Right lobe of liver (tissue), 6 donors: ENCODE results near the gene LARP4B. TPM values are rescaled to one million over a fixed set of nuclear protein-coding genes. Genes with fewer than 3 reads are reported as not detected.

Experiments
- ATAC-seq, 4 donors: fragments of 200-7000 bp; cut with Tn5 transposase; one replicate each; pipeline ENCODE4 v1.9.1; 2020; ENCODE audit warnings: mild to moderate bottlenecking in 4 of 4, moderate library complexity in 4 of 4
- DNase-seq, 3 donors: peaks; one replicate each; pipeline ENCODE4 v3.0.0-alpha.2; 2020
- H3K27ac ChIP-seq, 3 donors: fragments of 200-600 bp; one replicate each; pipeline ENCODE4 v1.8.0; 2022
- H3K27me3 ChIP-seq, 2 donors: fragments of 200-600 bp; one replicate each; pipeline ENCODE4 v1.8.0; 2022
- H3K36me3 ChIP-seq, 4 donors: fragments of 200-600 bp; sonication (generic) in 1 of 4; one replicate each; pipeline versions ENCODE4 v1.5.1 to v1.8.0; 2017 to 2022; ENCODE audit warnings: control low read depth in 1 of 4
- H3K4me1 ChIP-seq, 4 donors: fragments of 200-600 bp; sonication (generic) in 1 of 4; one replicate each; pipeline versions ENCODE4 v1.5.1 to v1.8.0; 2017 to 2022; ENCODE audit warnings: control low read depth in 1 of 4
- H3K4me3 ChIP-seq, 3 donors: fragments of 200-600 bp; one replicate each; pipeline ENCODE4 v1.8.0; 2022
- H3K9me3 ChIP-seq, 4 donors: fragments of 200-600 bp; sonication (generic) in 1 of 4; one replicate each; pipeline versions ENCODE4 v1.5.1 to v1.8.0; 2017 to 2022; ENCODE audit warnings: control low read depth in 1 of 4
- POLR2A ChIP-seq: fragments of 450-650 bp; IDR thresholded peaks from one replicate; pipeline ENCODE4 v1.6.1; 2017; ENCODE audit warnings: antibody characterized with exemption, mild to moderate bottlenecking
- WGBS: methylation state at CpG from one replicate; pipeline ENCODE4 v1.1.6; 2018; ENCODE audit warnings: low coverage, low lambda C conversion rate; ENCODE audit not compliant: insufficient coverage; ENCODE audit errors: missing lambda C conversion rate; 5-methylcytosine and 5-hydroxymethylcytosine counted together
- intact Hi-C, 2 donors: fragments of 100-400 bp; cut with DNase I; formaldehyde crosslinking; loops; one replicate each; pipeline versions ENCODE4 v1.11.2 to v1.14.1; 2022
- total RNA-seq, 6 experiments: library from RNA; depleted of rRNA in 2 of 6; stranded (reverse); fragments of >200 nt in 2 of 6; fragmentation: NEBNext Ultra II Directional in 3 of 6; extraction: Animal tissue kit (Norgen Biotek cat#: 25700) in 3 of 6; gene quantifications; one replicate each; pipeline versions ENCODE4 v1.1.0 to v1.2.4, GENCODE V29; 2016 to 2023
- TF ChIP-seq, protein P1 (sequence below), 4 donors: fragments of 200-600 bp in 3 of 4; fragments of 450-650 bp in 1 of 4; IDR thresholded peaks; one replicate each; pipeline versions ENCODE4 v1.5.1 to v1.8.0; 2016 to 2022; ENCODE audit warnings: antibody characterized with exemption in 4 of 4, mild to moderate bottlenecking in 2 of 4
- donor health status: DM: no; HTN: yes; CAD: no.
- donor health status: DM: no; HTN: no; CAD: no.
- donor health status: DM: no; HTN: no; CAD: no.
- donor health status: DM: no; HTN: yes; CAD: no.
- donor health status: DM: no; HTN: yes; CAD: no.

LARP4B gene
- total RNA-seq, 6 experiments from 2014 or later, result 22.4 to 35.9 (median 31.7) TPM

DNA sequence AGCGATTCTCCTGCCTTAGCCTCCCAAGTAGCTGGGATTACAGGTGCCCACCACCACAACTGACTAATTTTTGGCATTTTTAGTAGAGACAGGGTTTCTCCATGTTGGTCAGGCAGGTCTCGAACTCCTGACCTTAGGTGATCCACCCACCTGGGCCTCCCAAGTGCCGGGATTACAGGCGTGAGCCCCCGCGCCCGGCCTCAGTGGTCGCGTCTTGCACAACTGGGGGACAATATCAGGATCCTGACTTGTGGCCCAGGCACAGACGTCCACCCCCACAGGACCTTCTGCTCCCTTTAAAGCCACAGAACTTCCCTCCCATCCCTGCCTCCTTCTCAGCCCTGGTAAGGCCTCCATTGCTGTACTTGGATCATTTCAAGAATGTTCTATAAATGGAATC lies 16.8 kb upstream of the LARP4B start:
- Histone ChIP-seq H3K27ac (no peak overlapping the region), H3K4me3 (no peak overlapping the region), H3K9me3 (no peaks in the 10 kb centered on the region), H3K36me3 (no peaks in the 10 kb centered on the region), H3K4me1 (no peaks in the 10 kb centered on the region), H3K27me3 (no peaks in the 10 kb centered on the region)
- intact Hi-C loops, result no loop called here
- WGBS, result 77% methylated on average over 3 of the region's 10 CpGs
- TF ChIP-seq, protein P1, sequence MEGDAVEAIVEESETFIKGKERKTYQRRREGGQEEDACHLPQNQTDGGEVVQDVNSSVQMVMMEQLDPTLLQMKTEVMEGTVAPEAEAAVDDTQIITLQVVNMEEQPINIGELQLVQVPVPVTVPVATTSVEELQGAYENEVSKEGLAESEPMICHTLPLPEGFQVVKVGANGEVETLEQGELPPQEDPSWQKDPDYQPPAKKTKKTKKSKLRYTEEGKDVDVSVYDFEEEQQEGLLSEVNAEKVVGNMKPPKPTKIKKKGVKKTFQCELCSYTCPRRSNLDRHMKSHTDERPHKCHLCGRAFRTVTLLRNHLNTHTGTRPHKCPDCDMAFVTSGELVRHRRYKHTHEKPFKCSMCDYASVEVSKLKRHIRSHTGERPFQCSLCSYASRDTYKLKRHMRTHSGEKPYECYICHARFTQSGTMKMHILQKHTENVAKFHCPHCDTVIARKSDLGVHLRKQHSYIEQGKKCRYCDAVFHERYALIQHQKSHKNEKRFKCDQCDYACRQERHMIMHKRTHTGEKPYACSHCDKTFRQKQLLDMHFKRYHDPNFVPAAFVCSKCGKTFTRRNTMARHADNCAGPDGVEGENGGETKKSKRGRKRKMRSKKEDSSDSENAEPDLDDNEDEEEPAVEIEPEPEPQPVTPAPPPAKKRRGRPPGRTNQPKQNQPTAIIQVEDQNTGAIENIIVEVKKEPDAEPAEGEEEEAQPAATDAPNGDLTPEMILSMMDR (IDR thresholded peaks at IDR 0.05), result no peak
- TF ChIP-seq POLR2A, result no peak
- DNase-seq, result no peak
- no peak for ATAC-seq

DNA sequence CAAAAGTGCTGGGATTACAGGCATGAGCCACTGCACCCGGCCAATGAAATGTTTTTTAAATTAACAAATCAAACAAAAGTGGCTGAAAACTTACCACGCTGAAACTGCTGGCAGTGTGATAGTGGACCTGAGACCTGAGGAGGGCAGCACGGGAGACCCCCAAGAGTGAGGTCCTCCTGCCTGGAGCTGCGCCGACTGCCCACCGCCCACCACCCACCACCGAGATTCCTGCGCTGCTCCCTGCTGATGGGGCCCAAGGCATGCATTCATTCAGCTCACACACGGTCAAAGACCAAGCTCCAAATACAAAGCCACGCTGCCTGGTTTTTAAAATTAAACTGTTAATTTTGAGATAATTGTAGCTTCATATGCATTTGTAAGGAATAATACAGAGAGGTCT lies 16.4 kb upstream of the LARP4B start:
- Histone ChIP-seq H3K27ac (no peak overlapping the region), H3K27me3 (no peaks in the 10 kb centered on the region), H3K4me1 (no peaks in the 10 kb centered on the region), H3K9me3 (no peaks in the 10 kb centered on the region), H3K4me3 (no peak overlapping the region), H3K36me3 (no peaks in the 10 kb centered on the region)
- intact Hi-C loops, result no loop called here
- no peak for DNase-seq
- TF ChIP-seq, protein P1 (IDR thresholded peaks at IDR 0.05), result no peak
- no peak for TF ChIP-seq POLR2A
- WGBS, result 93% methylated on average over 9 of the region's 10 CpGs
- ATAC-seq, result no peak

DNA sequence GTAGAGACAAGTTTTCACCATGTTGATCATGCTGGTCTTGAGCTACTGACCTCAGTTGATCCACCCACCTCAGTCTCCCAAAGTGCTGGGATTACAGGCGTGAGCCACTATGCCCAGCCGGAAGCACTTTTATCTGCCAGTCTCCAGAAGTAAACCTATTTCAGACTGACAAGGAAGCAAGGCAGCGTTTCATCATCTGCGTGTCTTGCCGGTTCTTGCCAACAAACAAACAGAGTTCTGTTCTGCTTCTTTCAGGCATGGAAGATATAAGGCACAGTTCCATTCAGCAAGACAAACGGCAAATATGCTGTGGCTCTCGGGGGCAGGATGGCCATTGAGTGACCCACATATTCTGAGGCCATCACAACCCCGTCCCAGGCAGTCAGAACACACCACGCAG lies 15.5 kb upstream of the LARP4B start:
- H3K36me3 ChIP-seq, result no peaks in the 10 kb centered on the region
- 72% methylated on average over 9 of the region's 9 CpGs for WGBS
- intact Hi-C loops, result no loop called here

DNA sequence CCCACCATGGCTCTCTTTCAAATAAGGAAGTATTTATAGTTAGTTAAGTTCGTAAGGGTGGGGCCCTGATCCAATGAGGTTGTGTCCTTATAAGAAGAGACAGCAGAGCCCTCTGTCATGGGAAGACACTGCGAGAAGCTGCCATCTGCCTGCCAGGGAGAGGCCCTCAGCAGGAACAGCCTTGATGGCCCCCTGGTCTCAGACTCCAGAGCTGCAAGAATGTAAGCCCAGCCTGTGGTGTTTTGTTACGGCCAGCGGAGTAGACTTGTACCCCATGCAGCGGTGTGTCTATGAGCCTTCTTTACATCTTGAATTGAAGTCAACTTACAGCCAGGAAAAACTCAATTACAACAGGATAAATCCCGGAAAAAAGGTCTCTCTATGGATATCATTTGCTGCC lies 14.3 kb upstream of the LARP4B start:
- Histone ChIP-seq H3K27ac (no peak overlapping the region), H3K4me3 (no peak overlapping the region), H3K4me1 (no peaks in the 10 kb centered on the region), H3K27me3 (no peaks in the 10 kb centered on the region), H3K9me3 (no peaks in the 10 kb centered on the region), H3K36me3 (no peaks in the 10 kb centered on the region)
- intact Hi-C loops, result no loop called here
- ATAC-seq (no peak), DNase-seq (no peak)
- TF ChIP-seq POLR2A, result no peak
- TF ChIP-seq, protein P1 (IDR thresholded peaks at IDR 0.05), result no peak
- WGBS, result 85% methylated on average over 6 of the region's 6 CpGs

More for the DNA sequence above, 15.5 kb upstream of the LARP4B start:
- H3K27me3 ChIP-seq, result no peaks in the 10 kb centered on the region
- DNase-seq (no peak), ATAC-seq (no peak)
- H3K9me3 ChIP-seq, result no peaks in the 10 kb centered on the region
- no peak overlapping the region for H3K4me3 ChIP-seq
- no peak overlapping the region for H3K27ac ChIP-seq
- H3K4me1 ChIP-seq, result no peaks in the 10 kb centered on the region
- TF ChIP-seq, protein P1 (IDR thresholded peaks at IDR 0.05), result no peak
- TF ChIP-seq POLR2A, result no peak
